NCI-H774 (cell line): Measurements from ENCODE around the gene C1orf52.
A peak's percentile ranks its signal among the peaks of the same experiment; 100 is the strongest.

ENCODE experiments used
- DNase-seq: peaks from one replicate; lab custom pipeline; 2025; lab: John Stamatoyannopoulos, UW

Gene C1orf52

GRCh38 chr1:85229574-85230097 is 29.8 kb downstream of the C1orf52 start:
- DNase-seq: peak; percentile 76

GRCh38 chr1:85228972-85229371 is 30.5 kb downstream of the C1orf52 start:
- DNase-seq: no peak

GRCh38 chr1:85225624-85226380 is 33.7 kb downstream of the C1orf52 start:
- DNase-seq: no peak

GRCh38 chr1:85224734-85225623 is 34.5 kb downstream of the C1orf52 start:
- DNase-seq: peak; percentile 79

GRCh38 chr1:85224295-85224694 is 35.2 kb downstream of the C1orf52 start:
- no peak for DNase-seq

- DNase-seq: no peak
Measured at GRCh38 chr1:85223334-85223733, 36.1 kb downstream of the C1orf52 start.

- DNase-seq: no peak
Measured at GRCh38 chr1:85220756-85221201, 38.7 kb downstream of the C1orf52 start.

GRCh38 chr1:85219853-85220610 is 39.4 kb downstream of the C1orf52 start:
- no peak for DNase-seq

GRCh38 chr1:85216697-85217096 is 42.8 kb downstream of the C1orf52 start:
- no peak for DNase-seq

GRCh38 chr1:85214654-85215053 is 44.8 kb downstream of the C1orf52 start:
- DNase-seq: no peak

GRCh38 chr1:85208488-85208887 is 51.0 kb downstream of the C1orf52 start:
- no peak for DNase-seq

- no peak for DNase-seq
Measured at GRCh38 chr1:85203573-85204171, 55.8 kb downstream of the C1orf52 start.

GRCh38 chr1:85202864-85203255 is 56.6 kb downstream of the C1orf52 start:
- DNase-seq: no peak

- no peak for DNase-seq
Measured at GRCh38 chr1:85202092-85202863, 57.2 kb downstream of the C1orf52 start.

- peak; percentile 49 for DNase-seq
Measured at GRCh38 chr1:85201340-85202091, 57.9 kb downstream of the C1orf52 start.

GRCh38 chr1:85200463-85201339 is 58.8 kb downstream of the C1orf52 start, which contains the start of gene SYDE2:
Gene SYDE2, minus strand, starts transcription at chr1:85201016. Its CDS starts 20 bp downstream, at chr1:85200996.
- DNase-seq: peak; percentile 78
